IMR-90 (cell line): ENCODE data around the gene PALM. TPM values are rescaled to one million over a fixed set of nuclear protein-coding genes. Genes with fewer than 3 reads are reported as not detected.

Experiments used
- ATAC-seq: fragments of 200-7000 bp; cut with Tn5 transposase; 2 replicates; pipeline ENCODE4 v1.9.1; 2020; ENCODE audit warnings: low read depth, mild to moderate bottlenecking, moderate library complexity
- BruUV-seq: library from RNA; stranded (reverse); fragments of 400-500 nt; replicated peaks from 2 replicates; lab custom pipeline; 2021; lab: Mats Ljungman, UMichigan
- CTCF ChIA-PET: fragments of 300-600 bp; formaldehyde crosslinking; extraction: SDS; loops from one replicate; lab custom pipeline; 2021; ENCODE audit warnings: antibody characterized with exemption; lab: Yijun Ruan, JAX
- POLR2A ChIA-PET: fragments of 300-600 bp; sonication (Branson Sonifier 250); formaldehyde crosslinking; loops from one replicate; lab custom pipeline; 2022; ENCODE audit warnings: antibody characterized with exemption; ENCODE audit not compliant: unreplicated experiment; lab: Charles Lee
- DNase-seq: peaks from one replicate; pipeline ENCODE4 v3.0.0; 2013
- H2AFZ ChIP-seq: replicated peaks from 2 replicates; pipeline ENCODE3; 2013; ENCODE audit warnings: low read length, mild to moderate bottlenecking; ENCODE audit not compliant: poor library complexity
- H2AK5ac ChIP-seq: 2 replicates; pipeline ENCODE4 v1.6.1; 2013; ENCODE audit warnings: low read depth, low read length, inconsistent platforms
- H2AK9ac ChIP-seq: replicated peaks from 2 replicates; pipeline ENCODE3; 2013; ENCODE audit warnings: mild to moderate bottlenecking, low read depth, low read length, moderate library complexity; ENCODE audit not compliant: poor library complexity
- H2BK120ac ChIP-seq: 2 replicates; pipeline ENCODE4 v1.6.1; 2013; ENCODE audit warnings: low read depth, low read length, inconsistent platforms
- H2BK15ac ChIP-seq: 3 replicates; pipeline ENCODE4 v1.6.1; 2013; ENCODE audit warnings: low read depth, low read length, inconsistent platforms
- H2BK20ac ChIP-seq: 2 replicates; pipeline ENCODE4 v1.6.1; 2013; ENCODE audit warnings: low read depth, mild to moderate bottlenecking, inconsistent platforms, low read length, moderate library complexity
- H2BK5ac ChIP-seq: 2 replicates; pipeline ENCODE4 v1.6.1; 2013; ENCODE audit warnings: mild to moderate bottlenecking, low read depth, low read length, inconsistent platforms; ENCODE audit not compliant: poor library complexity, severe bottlenecking
- H3K14ac ChIP-seq: replicated peaks from 2 replicates; pipeline ENCODE4 v1.6.1; 2013; ENCODE audit warnings: low read depth, low read length, inconsistent platforms
- H3K18ac ChIP-seq: 2 replicates; pipeline ENCODE4 v1.6.1; 2013; ENCODE audit warnings: low read depth, low read length, control low read depth
- H3K23ac ChIP-seq: 2 replicates; pipeline ENCODE4 v1.6.1; 2013; ENCODE audit warnings: low read depth, low read length, inconsistent platforms
- H3K27ac ChIP-seq: 2 replicates; pipeline ENCODE4 v1.5.1; 2013; ENCODE audit warnings: mild to moderate bottlenecking, control low read depth, low read length; ENCODE audit not compliant: insufficient read depth
- H3K27me3 ChIP-seq: 2 replicates; pipeline ENCODE4 v1.6.1; 2013; ENCODE audit warnings: low read length; ENCODE audit not compliant: control insufficient read depth, insufficient read depth
- H3K36me3 ChIP-seq: 2 replicates; pipeline ENCODE4 v1.6.1; 2013; ENCODE audit warnings: low read length, mixed read lengths; ENCODE audit not compliant: control insufficient read depth, insufficient read depth
- H3K4ac ChIP-seq: 2 replicates; pipeline ENCODE4 v1.6.1; 2013; ENCODE audit warnings: low read depth, low read length, inconsistent platforms
- H3K4me1 ChIP-seq: 2 replicates; pipeline ENCODE4 v1.6.1; 2013; ENCODE audit warnings: low read length, mixed read lengths; ENCODE audit not compliant: control insufficient read depth, insufficient read depth
- H3K4me2 ChIP-seq: 2 replicates; pipeline ENCODE4 v1.6.1; 2013; ENCODE audit warnings: low read depth, mild to moderate bottlenecking, control low read depth, low read length, moderate library complexity
- H3K4me3 ChIP-seq: 2 replicates; pipeline ENCODE4 v1.5.1; 2013; ENCODE audit warnings: low read depth, mild to moderate bottlenecking, control low read depth, low read length, moderate library complexity; ENCODE audit not compliant: insufficient read depth
- H3K56ac ChIP-seq: 2 replicates; pipeline ENCODE4 v1.6.1; 2013; ENCODE audit warnings: low read length, inconsistent platforms; ENCODE audit not compliant: insufficient read depth; ENCODE audit errors: extremely low read depth
- H3K79me1 ChIP-seq, 2 experiments: 2 replicates each; pipeline ENCODE4 v1.6.1; 2013; ENCODE audit warnings: low read length in 2 of 2, inconsistent platforms in 1 of 2, low read depth in 1 of 2
- H3K9ac ChIP-seq: 2 replicates; pipeline ENCODE4 v1.6.1; 2013; ENCODE audit warnings: low read depth, low read length, control low read depth
- H3K9me1 ChIP-seq: 2 replicates; pipeline ENCODE4 v1.6.1; 2013; ENCODE audit warnings: low read length, inconsistent platforms; ENCODE audit not compliant: insufficient read depth
- H3K9me3 ChIP-seq: 2 replicates; pipeline ENCODE4 v1.6.1; 2013; ENCODE audit warnings: low read length; ENCODE audit not compliant: control insufficient read depth, insufficient read depth
- H4K20me1 ChIP-seq: 2 replicates; pipeline ENCODE4 v1.6.1; 2013; ENCODE audit warnings: low read length, inconsistent platforms; ENCODE audit not compliant: insufficient read depth
- H4K5ac ChIP-seq: 2 replicates; pipeline ENCODE4 v1.6.1; 2013; ENCODE audit warnings: mild to moderate bottlenecking, low read depth, low read length, control low read depth
- H4K8ac ChIP-seq, 2 experiments: 2 replicates each; pipeline ENCODE4 v1.6.1; 2013; ENCODE audit warnings: low read depth in 2 of 2, low read length in 2 of 2, control low read depth in 1 of 2, inconsistent platforms in 1 of 2
- H4K91ac ChIP-seq: 2 replicates; pipeline ENCODE4 v1.6.1; 2013; ENCODE audit warnings: low read depth, low read length, inconsistent platforms; ENCODE audit not compliant: insufficient read depth
- CEBPB ChIP-seq: IDR thresholded peaks from 2 replicates; pipeline ENCODE4 v1.6.1; 2012; ENCODE audit warnings: low read depth, low read length, improper control_type of control experiment
- FOS ChIP-seq: fragments of 150-350 bp; IDR thresholded peaks from 2 replicates; pipeline ENCODE4 v1.6.1; 2016; ENCODE audit warnings: low read depth, low read length
- NFE2L2 ChIP-seq: fragments of 150-350 bp; IDR thresholded peaks from 2 replicates; pipeline ENCODE4 v1.6.1; 2016; ENCODE audit warnings: low read depth, mild to moderate bottlenecking, low read length
- POLR2A ChIP-seq: IDR thresholded peaks from 2 replicates; pipeline ENCODE4 v1.6.1; 2012; ENCODE audit warnings: mild to moderate bottlenecking, low read depth, low read length
- RAD21 ChIP-seq: IDR thresholded peaks from 2 replicates; pipeline ENCODE4 v1.6.1; 2012; ENCODE audit warnings: low read length, improper control_type of control experiment
- RFX5 ChIP-seq: IDR thresholded peaks from 2 replicates; pipeline ENCODE4 v1.8.0; 2012; ENCODE audit warnings: low read depth, mild to moderate bottlenecking, low read length, moderate library complexity
- SMC3 ChIP-seq: fragments of 150-350 bp; IDR thresholded peaks from 2 replicates; pipeline ENCODE4 v1.6.1; 2016; ENCODE audit warnings: low read depth, mild to moderate bottlenecking, antibody characterized with exemption, low read length, moderate library complexity
- WGBS, 2 experiments: methylation state at CpG; one replicate each; pipeline versions ENCODE4 v1.1.5 to v1.1.7; 2013; ENCODE audit warnings: missing lambda C conversion rate in 2 of 2; ENCODE audit not compliant: insufficient read length in 1 of 2; ENCODE audit errors: extremely low coverage in 2 of 2; 5-methylcytosine and 5-hydroxymethylcytosine counted together
- dilution Hi-C: fragments of 300-500 bp; cut with HindIII; formaldehyde crosslinking; loops from one replicate; pipeline ENCODE4 v1.14.3; 2018; ENCODE audit warnings: low sequenced_read_pairs; ENCODE audit not compliant: unreplicated experiment
- in situ Hi-C: fragments of 300-500 bp; cut with MboI; formaldehyde crosslinking; loops from 3 replicates; pipeline ENCODE4 v1.14.3; 2019; ENCODE audit warnings: low sequenced_read_pairs, inconsistent platforms, mixed read lengths
- intact Hi-C: fragments of 100-400 bp; cut with micrococcal nuclease; formaldehyde crosslinking; loops from 2 replicates; pipeline ENCODE4 v1.10.0; 2022
- polyA plus RNA-seq, 3 experiments: library from polyadenylated mRNA; depleted of rRNA; stranded (reverse); fragments of >200 nt; gene quantifications; 2 replicates each; pipeline ENCODE4 v1.2.3, GENCODE V29; 2012; ENCODE audit warnings: low replicate concordance in 1 of 3
- total RNA-seq: library from RNA; depleted of rRNA; stranded (reverse); fragments of >200 nt; gene quantifications from 2 replicates; pipeline ENCODE4 v1.2.3, GENCODE V29; 2012
- TF ChIP-seq, protein P1 (sequence below): conservative IDR thresholded peaks from 2 replicates; pipeline ENCODE4 v1.5.1; 2012; ENCODE audit warnings: mild to moderate bottlenecking, low read depth, low read length, improper control_type of control experiment

PALM gene
- total and polyA plus RNA-seq, 2 of the 4 experiments (the other 2 are of a cell fraction) = 2.2 to 7.4 TPM

DNA sequence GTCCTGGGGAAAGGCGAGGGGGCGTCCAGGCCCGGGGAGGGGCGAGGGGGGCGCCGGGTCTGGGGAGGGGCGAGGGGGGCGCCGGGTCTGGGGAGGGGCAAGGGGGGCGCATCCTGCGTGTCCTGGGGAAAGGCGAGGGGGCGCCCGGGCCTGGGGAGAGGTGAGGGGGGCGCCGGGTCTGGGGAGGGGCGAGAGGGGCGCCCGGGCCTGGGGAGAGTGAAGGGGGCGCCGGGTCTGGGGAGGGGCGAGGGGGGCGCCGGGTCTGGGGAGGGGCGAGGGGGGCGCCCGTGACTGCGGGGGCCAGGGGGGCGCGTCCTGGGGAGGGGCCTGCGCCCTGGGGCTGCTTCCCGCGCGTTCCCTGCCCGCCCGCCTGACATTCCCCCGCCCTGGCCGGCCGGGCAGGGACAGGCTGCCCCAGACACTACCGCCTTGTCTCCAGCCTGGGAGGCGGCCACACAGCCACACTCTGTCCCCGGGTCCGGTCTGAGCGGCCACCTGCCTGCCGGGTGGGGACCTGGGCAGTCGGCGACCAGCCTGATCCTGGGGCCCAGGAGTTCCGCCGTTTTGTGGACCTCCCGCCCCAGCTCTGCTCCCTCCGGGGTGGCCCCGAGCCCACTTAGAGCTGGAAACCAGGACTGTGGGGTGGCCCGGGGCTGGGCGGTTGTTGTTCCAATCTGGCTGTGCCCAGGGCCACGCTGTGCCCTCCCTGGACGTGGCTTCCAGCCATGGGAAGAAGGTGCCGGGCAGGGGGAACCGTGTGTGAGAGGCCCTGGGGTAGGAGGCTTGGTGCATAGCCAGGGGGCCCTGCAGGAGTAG lies 11.8 kb downstream of the PALM start:
- peaks cover 3% of the 10 kb centered on the region for H3K9me3 ChIP-seq
- H3K18ac ChIP-seq = no peak overlapping the region
- H3K9me1 ChIP-seq = no peaks in the 10 kb centered on the region
- WGBS, 2 experiments = 49% methylated on average over 17 of the region's 58 CpGs; no CpG with 5 or more reads in 1 of the 2 experiments
- DNase-seq (no peak), ATAC-seq (no peak)
- no peak overlapping the region for H2AFZ ChIP-seq
- POLR2A ChIA-PET = no interaction called here
- H3K4me2 ChIP-seq = no peak overlapping the region
- H2AK5ac ChIP-seq = no peak overlapping the region
- no peak overlapping the region for H3K27ac ChIP-seq
- H2BK5ac ChIP-seq = no peak overlapping the region
- in situ Hi-C loops (no loop called here), dilution Hi-C loops (no loop called here), intact Hi-C loops (no loop called here)
- peaks cover 3% of the 10 kb centered on the region for H4K20me1 ChIP-seq
- no peak overlapping the region for H2AK9ac ChIP-seq
- no peak overlapping the region for H4K91ac ChIP-seq
- no peak overlapping the region for H3K14ac ChIP-seq
- no peak overlapping the region for H3K4ac ChIP-seq
- CTCF ChIA-PET = interaction anchor here (0.6 kb wide), 1 partner anchor 146 kb away, joined by 3 read pairs; no protein-coding TSS in a partner anchor
- no TSS peak for BruUV-seq
- H2BK120ac ChIP-seq = no peak overlapping the region
- no peak overlapping the region for H3K4me3 ChIP-seq
- peaks cover 2% of the 10 kb centered on the region; the same call in 1 of the 2 replicates for H3K27me3 ChIP-seq
- H4K8ac ChIP-seq = no peak overlapping the region
- no peak overlapping the region for H3K23ac ChIP-seq
- H2BK20ac ChIP-seq = no peak overlapping the region
- no peak overlapping the region for H4K5ac ChIP-seq
- H3K36me3 ChIP-seq = peaks cover 6% of the 10 kb centered on the region; the same call in 1 of the 2 replicates
- no peak overlapping the region for H3K56ac ChIP-seq
- H2BK15ac ChIP-seq = no peak overlapping the region
- no peak overlapping the region for H3K9ac ChIP-seq
- TF ChIP-seq, protein P1, sequence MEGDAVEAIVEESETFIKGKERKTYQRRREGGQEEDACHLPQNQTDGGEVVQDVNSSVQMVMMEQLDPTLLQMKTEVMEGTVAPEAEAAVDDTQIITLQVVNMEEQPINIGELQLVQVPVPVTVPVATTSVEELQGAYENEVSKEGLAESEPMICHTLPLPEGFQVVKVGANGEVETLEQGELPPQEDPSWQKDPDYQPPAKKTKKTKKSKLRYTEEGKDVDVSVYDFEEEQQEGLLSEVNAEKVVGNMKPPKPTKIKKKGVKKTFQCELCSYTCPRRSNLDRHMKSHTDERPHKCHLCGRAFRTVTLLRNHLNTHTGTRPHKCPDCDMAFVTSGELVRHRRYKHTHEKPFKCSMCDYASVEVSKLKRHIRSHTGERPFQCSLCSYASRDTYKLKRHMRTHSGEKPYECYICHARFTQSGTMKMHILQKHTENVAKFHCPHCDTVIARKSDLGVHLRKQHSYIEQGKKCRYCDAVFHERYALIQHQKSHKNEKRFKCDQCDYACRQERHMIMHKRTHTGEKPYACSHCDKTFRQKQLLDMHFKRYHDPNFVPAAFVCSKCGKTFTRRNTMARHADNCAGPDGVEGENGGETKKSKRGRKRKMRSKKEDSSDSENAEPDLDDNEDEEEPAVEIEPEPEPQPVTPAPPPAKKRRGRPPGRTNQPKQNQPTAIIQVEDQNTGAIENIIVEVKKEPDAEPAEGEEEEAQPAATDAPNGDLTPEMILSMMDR = no peak
- TF ChIP-seq NFE2L2 (no peak), SMC3 (no peak), CEBPB (no peak), RFX5 (no peak), RAD21 (no peak), POLR2A (no peak), FOS (no peak)
- no peaks in the 10 kb centered on the region; a peak in 1 of 4 replicates for H3K79me1 ChIP-seq
- peaks cover 4% of the 10 kb centered on the region; the same call in 1 of the 2 replicates for H3K4me1 ChIP-seq
